HG03097 (cell line): ENCODE results near the gene NBPF3.
"Not testable (repeated sequence)": the region's sequence is repeated elsewhere in the genome, so short reads cannot be mapped to it uniquely, and the experiment has no call there.

Source experiments
- ATAC-seq: cut with Tn5 transposase; IDR thresholded peaks from one replicate; pipeline ENCODE4 v1.9.1; 2021; ENCODE audit not compliant: unreplicated experiment, low FRiP score

NBPF3 gene

GRCh38 chr1:21438646-21439312, 1.2 kb upstream of the NBPF3 start:
- not testable (repeated sequence) for ATAC-seq

GRCh38 chr1:21439345-21439720, 604 bp upstream of the NBPF3 start:
- no peak for ATAC-seq

- not testable (repeated sequence) for ATAC-seq
Observed at GRCh38 chr1:21440630-21441125, 741 bp downstream of the NBPF3 start.

- not testable (repeated sequence) for ATAC-seq
Observed at GRCh38 chr1:21446647-21447046, 6.7 kb downstream of the NBPF3 start.

- ATAC-seq = no peak
Observed at GRCh38 chr1:21447311-21447710, 7.4 kb downstream of the NBPF3 start.

GRCh38 chr1:21449906-21450305, 10.0 kb downstream of the NBPF3 start:
- ATAC-seq = no peak

GRCh38 chr1:21451212-21451611, 11.3 kb downstream of the NBPF3 start:
- no peak for ATAC-seq

GRCh38 chr1:21451981-21452411, 12.1 kb downstream of the NBPF3 start:
- no peak for ATAC-seq

- ATAC-seq = not testable (repeated sequence)
Observed at GRCh38 chr1:21453964-21454614, 14.2 kb downstream of the NBPF3 start.

GRCh38 chr1:21454904-21455303, 15.0 kb downstream of the NBPF3 start:
- ATAC-seq = not testable (repeated sequence)

GRCh38 chr1:21457654-21458053, 17.7 kb downstream of the NBPF3 start:
- no peak for ATAC-seq

GRCh38 chr1:21465127-21465526, 25.2 kb downstream of the NBPF3 start:
- ATAC-seq = not testable (repeated sequence)

- ATAC-seq = not testable (repeated sequence)
Observed at GRCh38 chr1:21467946-21468345, 28.0 kb downstream of the NBPF3 start.

- no peak for ATAC-seq
Observed at GRCh38 chr1:21468599-21468998, 28.7 kb downstream of the NBPF3 start.

GRCh38 chr1:21469581-21469980, 29.6 kb downstream of the NBPF3 start:
- ATAC-seq = no peak

- ATAC-seq = no peak
Observed at GRCh38 chr1:21472861-21473260, 32.9 kb downstream of the NBPF3 start.

GRCh38 chr1:21478356-21478755, 38.4 kb downstream of the NBPF3 start:
- ATAC-seq = no peak

- ATAC-seq = not testable (repeated sequence)
Observed at GRCh38 chr1:21483881-21484280, 43.9 kb downstream of the NBPF3 start.

- no peak for ATAC-seq
Observed at GRCh38 chr1:21489146-21489545, 49.2 kb downstream of the NBPF3 start.

- ATAC-seq = no peak
Observed at GRCh38 chr1:21490774-21491487, 51.0 kb downstream of the NBPF3 start.
